HepG2 (cell line): ENCODE results near the gene CNOT1. TPM values are rescaled to one million over a fixed set of nuclear protein-coding genes. Genes with fewer than 3 reads are reported as not detected.

Experiments used
- ARHGAP35 ChIP-seq: sonication (generic); formaldehyde crosslinking; IDR thresholded peaks from 2 replicates; pipeline ENCODE4 v1.9.0; 2022; ENCODE audit warnings: mild to moderate bottlenecking, inconsistent platforms, moderate library complexity, missing genetic modification reagents, borderline replicate concordance
- ATF1 ChIP-seq: IDR thresholded peaks from 2 replicates; pipeline ENCODE4 v1.6.1; 2016; ENCODE audit warnings: mild to moderate bottlenecking, control low read depth
- CBX1 ChIP-seq: IDR thresholded peaks from one replicate; pipeline ENCODE4 v1.6.1; 2016; ENCODE audit warnings: antibody characterized with exemption, low read depth
- MYNN ChIP-seq: sonication (generic); formaldehyde crosslinking; IDR thresholded peaks from 2 replicates; pipeline ENCODE4 v1.4.0; 2020; ENCODE audit warnings: mild to moderate bottlenecking, low read depth, missing genetic modification reagents
- NFE2 ChIP-seq: sonication (generic); formaldehyde crosslinking; IDR thresholded peaks from 2 replicates; pipeline ENCODE4 v1.4.0; 2020; ENCODE audit warnings: missing genetic modification reagents
- SMAD3 ChIP-seq: sonication (generic); formaldehyde crosslinking; IDR thresholded peaks from 2 replicates; pipeline ENCODE4 v1.4.0; 2020; ENCODE audit warnings: missing genetic modification reagents
- ZFP1 ChIP-seq: IDR thresholded peaks from 2 replicates; pipeline ENCODE4 v1.6.1; 2016
- ZNF383 ChIP-seq: sonication (generic); formaldehyde crosslinking; IDR thresholded peaks from 2 replicates; pipeline ENCODE4 v1.4.0; 2020; ENCODE audit warnings: missing genetic modification reagents, mild to moderate bottlenecking, borderline replicate concordance
- ZNF577 ChIP-seq: sonication (generic); formaldehyde crosslinking; IDR thresholded peaks from 2 replicates; pipeline ENCODE4 v1.4.0; 2020; ENCODE audit warnings: mild to moderate bottlenecking, low read depth, missing genetic modification reagents, borderline replicate concordance
- ZNF776 ChIP-seq: sonication (generic); formaldehyde crosslinking; IDR thresholded peaks from 2 replicates; pipeline ENCODE4 v1.4.0; 2020; ENCODE audit warnings: mild to moderate bottlenecking, missing genetic modification reagents
- ZNF781 ChIP-seq: sonication (generic); formaldehyde crosslinking; IDR thresholded peaks from 2 replicates; pipeline ENCODE4 v1.5.1; 2020; ENCODE audit warnings: borderline replicate concordance, mild to moderate bottlenecking, missing genetic modification reagents; ENCODE audit errors: not compliant biosample characterization
- ZNF816 ChIP-seq: sonication (generic); formaldehyde crosslinking; IDR thresholded peaks from 2 replicates; pipeline ENCODE4 v1.8.0; 2022; ENCODE audit warnings: missing genetic modification reagents, mild to moderate bottlenecking, borderline replicate concordance
- ZSCAN31 ChIP-seq: sonication (generic); formaldehyde crosslinking; IDR thresholded peaks from 2 replicates; pipeline ENCODE4 v1.5.0; 2020; ENCODE audit warnings: low read depth, mild to moderate bottlenecking, missing genetic modification reagents
- polyA plus RNA-seq, 8 experiments: library from polyadenylated mRNA; depleted of rRNA in 3 of 8; stranded (reverse) in 7 of 8; unstranded in 1 of 8; fragments of >200 nt; fragmentation: Illumina TruSeq in 4 of 8; extraction: Trizol in 4 of 8; gene quantifications; 2 replicates each; pipeline versions ENCODE4 v1.2.1 to v1.2.3, GENCODE V29; 2011 to 2016; ENCODE audit warnings: low read depth in 4 of 8, missing spikeins in 1 of 8, mixed read lengths in 1 of 8; ENCODE audit not compliant: insufficient read depth in 1 of 8
- total RNA-seq, 5 experiments: library from RNA; depleted of rRNA; stranded (reverse); fragments of >200 nt; fragmentation: Illumina TruSeq; extraction: Trizol; gene quantifications; 2 replicates each; pipeline ENCODE4 v1.2.3, GENCODE V29; 2016; ENCODE audit warnings: low read depth in 1 of 5
- TF ChIP-seq, protein P1 (sequence below): sonication (generic); formaldehyde crosslinking; IDR thresholded peaks from 2 replicates; pipeline ENCODE4 v1.5.1; 2020; ENCODE audit warnings: missing genetic modification reagents, mild to moderate bottlenecking, borderline replicate concordance
- TF ChIP-seq, protein P2 (sequence below): sonication (generic); formaldehyde crosslinking; conservative IDR thresholded peaks from 2 replicates; pipeline ENCODE4 v1.5.0; 2020; ENCODE audit warnings: missing genetic modification reagents
- TF ChIP-seq, protein P3 (sequence below): conservative IDR thresholded peaks from 2 replicates; pipeline ENCODE4 v1.6.1; 2018; ENCODE audit warnings: missing genetic modification reagents
- TF ChIP-seq, protein P4 (sequence below), 2 experiments: sonication (generic) in 1 of 2; formaldehyde crosslinking in 1 of 2; IDR thresholded peaks; 2 replicates each; pipeline versions ENCODE4 v1.4.0 to v1.6.1; 2018 to 2020; ENCODE audit warnings: missing genetic modification reagents in 2 of 2, borderline replicate concordance in 1 of 2, low read depth in 1 of 2, mild to moderate bottlenecking in 1 of 2, missing biosample characterization in 1 of 2
- TF ChIP-seq, protein P5 (sequence below): sonication (generic); formaldehyde crosslinking; IDR thresholded peaks from 2 replicates; pipeline ENCODE4 v1.5.1; 2020; ENCODE audit warnings: missing genetic modification reagents, mild to moderate bottlenecking, borderline replicate concordance

The CNOT1 gene
- total and polyA plus RNA-seq, 2 of the 13 experiments (the other 11 are each of a cell fraction or from before 2014, with no cell fraction given) = 188 to 232 TPM

DNA sequence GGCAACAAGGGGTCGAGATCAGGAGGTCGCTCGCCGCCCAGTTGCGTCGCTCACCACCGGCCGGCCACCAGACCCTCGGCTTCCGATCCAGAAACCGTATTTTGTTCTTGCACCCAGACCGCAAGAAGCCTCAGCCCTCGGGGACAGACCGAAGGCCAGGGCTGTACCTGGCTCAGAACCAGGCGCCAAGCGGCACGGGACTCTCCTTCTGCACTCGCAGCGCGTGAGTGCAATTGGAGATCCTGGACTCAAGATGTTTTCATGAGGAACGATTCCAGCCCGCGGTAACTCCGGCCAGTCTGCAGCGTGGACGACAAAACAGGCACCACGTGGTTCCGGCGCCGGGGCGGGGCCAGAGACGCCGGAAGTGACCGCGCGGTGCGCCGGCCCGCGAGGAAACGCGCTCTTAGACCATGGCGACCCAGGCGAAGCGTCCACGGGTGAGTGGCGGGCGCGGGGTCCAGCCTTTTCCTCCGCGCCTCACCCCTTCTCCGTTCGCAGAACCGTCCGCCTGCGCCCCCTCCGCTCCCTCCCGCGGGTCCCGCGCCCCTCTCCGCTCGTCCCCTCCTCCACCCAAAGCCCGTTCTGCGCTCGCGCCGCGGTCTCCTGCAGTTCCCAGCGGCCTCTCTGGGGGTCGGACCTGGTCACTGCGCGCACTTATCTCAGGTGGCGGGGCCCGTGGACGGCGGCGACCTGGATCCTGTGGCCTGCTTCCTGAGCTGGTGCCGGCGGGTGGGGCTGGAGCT, 114.3 kb downstream of the CNOT1 start, which contains the start of gene SETD6 (continued):
- TF ChIP-seq, protein P1, sequence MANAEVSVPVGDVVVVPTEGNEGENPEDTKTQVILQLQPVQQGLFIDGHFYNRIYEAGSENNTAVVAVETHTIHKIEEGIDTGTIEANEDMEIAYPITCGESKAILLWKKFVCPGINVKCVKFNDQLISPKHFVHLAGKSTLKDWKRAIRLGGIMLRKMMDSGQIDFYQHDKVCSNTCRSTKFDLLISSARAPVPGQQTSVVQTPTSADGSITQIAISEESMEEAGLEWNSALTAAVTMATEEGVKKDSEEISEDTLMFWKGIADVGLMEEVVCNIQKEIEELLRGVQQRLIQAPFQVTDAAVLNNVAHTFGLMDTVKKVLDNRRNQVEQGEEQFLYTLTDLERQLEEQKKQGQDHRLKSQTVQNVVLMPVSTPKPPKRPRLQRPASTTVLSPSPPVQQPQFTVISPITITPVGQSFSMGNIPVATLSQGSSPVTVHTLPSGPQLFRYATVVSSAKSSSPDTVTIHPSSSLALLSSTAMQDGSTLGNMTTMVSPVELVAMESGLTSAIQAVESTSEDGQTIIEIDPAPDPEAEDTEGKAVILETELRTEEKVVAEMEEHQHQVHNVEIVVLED (CRISPR knock-in tag) = peak; percentile 95
- TF ChIP-seq ARHGAP35 (peak; percentile 79; the same call in 1 of the 2 replicates), ZNF781 (CRISPR knock-in tag) (peak; percentile 97), ZNF816 (peak; percentile 97), ATF1 (CRISPR knock-in tag) (no peak), CBX1 (peak; percentile 76), SMAD3 (peak; percentile 78; the same call in 1 of the 2 replicates), ZFP1 (CRISPR knock-in tag) (no peak), MYNN (peak; percentile 39; the same call in 1 of the 2 replicates), ZNF776 (CRISPR knock-in tag) (peak; percentile 84; the same call in 1 of the 2 replicates), ZNF383 (peak; percentile 16; the same call in 1 of the 2 replicates), ZNF577 (CRISPR knock-in tag) (0 out of 2 replicates have a peak, but pooled peaks have one; percentile 88), NFE2 (CRISPR knock-in tag) (no peak), ZSCAN31 (CRISPR knock-in tag) (peak; percentile 96)
- TF ChIP-seq, protein P2, sequence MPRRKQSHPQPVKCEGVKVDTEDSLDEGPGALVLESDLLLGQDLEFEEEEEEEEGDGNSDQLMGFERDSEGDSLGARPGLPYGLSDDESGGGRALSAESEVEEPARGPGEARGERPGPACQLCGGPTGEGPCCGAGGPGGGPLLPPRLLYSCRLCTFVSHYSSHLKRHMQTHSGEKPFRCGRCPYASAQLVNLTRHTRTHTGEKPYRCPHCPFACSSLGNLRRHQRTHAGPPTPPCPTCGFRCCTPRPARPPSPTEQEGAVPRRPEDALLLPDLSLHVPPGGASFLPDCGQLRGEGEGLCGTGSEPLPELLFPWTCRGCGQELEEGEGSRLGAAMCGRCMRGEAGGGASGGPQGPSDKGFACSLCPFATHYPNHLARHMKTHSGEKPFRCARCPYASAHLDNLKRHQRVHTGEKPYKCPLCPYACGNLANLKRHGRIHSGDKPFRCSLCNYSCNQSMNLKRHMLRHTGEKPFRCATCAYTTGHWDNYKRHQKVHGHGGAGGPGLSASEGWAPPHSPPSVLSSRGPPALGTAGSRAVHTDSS (CRISPR knock-in tag) = no peak; the same call in 1 of the 2 replicates
- TF ChIP-seq, protein P3, sequence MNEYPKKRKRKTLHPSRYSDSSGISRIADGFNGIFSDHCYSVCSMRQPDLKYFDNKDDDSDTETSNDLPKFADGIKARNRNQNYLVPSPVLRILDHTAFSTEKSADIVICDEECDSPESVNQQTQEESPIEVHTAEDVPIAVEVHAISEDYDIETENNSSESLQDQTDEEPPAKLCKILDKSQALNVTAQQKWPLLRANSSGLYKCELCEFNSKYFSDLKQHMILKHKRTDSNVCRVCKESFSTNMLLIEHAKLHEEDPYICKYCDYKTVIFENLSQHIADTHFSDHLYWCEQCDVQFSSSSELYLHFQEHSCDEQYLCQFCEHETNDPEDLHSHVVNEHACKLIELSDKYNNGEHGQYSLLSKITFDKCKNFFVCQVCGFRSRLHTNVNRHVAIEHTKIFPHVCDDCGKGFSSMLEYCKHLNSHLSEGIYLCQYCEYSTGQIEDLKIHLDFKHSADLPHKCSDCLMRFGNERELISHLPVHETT (CRISPR knock-in tag) = peak; percentile 47; the same call in 1 of the 2 replicates
- TF ChIP-seq, protein P4, sequence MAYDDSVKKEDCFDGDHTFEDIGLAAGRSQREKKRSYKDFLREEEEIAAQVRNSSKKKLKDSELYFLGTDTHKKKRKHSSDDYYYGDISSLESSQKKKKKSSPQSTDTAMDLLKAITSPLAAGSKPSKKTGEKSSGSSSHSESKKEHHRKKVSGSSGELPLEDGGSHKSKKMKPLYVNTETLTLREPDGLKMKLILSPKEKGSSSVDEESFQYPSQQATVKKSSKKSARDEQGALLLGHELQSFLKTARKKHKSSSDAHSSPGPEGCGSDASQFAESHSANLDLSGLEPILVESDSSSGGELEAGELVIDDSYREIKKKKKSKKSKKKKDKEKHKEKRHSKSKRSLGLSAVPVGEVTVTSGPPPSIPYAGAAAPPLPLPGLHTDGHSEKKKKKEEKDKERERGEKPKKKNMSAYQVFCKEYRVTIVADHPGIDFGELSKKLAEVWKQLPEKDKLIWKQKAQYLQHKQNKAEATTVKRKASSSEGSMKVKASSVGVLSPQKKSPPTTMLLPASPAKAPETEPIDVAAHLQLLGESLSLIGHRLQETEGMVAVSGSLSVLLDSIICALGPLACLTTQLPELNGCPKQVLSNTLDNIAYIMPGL (CRISPR knock-in tag; IDR thresholded peaks at IDR 0.05; ENCODE audit: borderline replicate concordance in 1 of 2, low read depth in 1 of 2) = peak; percentile 81 to 94; a peak in 3 of 4 replicates
- TF ChIP-seq, protein P5, sequence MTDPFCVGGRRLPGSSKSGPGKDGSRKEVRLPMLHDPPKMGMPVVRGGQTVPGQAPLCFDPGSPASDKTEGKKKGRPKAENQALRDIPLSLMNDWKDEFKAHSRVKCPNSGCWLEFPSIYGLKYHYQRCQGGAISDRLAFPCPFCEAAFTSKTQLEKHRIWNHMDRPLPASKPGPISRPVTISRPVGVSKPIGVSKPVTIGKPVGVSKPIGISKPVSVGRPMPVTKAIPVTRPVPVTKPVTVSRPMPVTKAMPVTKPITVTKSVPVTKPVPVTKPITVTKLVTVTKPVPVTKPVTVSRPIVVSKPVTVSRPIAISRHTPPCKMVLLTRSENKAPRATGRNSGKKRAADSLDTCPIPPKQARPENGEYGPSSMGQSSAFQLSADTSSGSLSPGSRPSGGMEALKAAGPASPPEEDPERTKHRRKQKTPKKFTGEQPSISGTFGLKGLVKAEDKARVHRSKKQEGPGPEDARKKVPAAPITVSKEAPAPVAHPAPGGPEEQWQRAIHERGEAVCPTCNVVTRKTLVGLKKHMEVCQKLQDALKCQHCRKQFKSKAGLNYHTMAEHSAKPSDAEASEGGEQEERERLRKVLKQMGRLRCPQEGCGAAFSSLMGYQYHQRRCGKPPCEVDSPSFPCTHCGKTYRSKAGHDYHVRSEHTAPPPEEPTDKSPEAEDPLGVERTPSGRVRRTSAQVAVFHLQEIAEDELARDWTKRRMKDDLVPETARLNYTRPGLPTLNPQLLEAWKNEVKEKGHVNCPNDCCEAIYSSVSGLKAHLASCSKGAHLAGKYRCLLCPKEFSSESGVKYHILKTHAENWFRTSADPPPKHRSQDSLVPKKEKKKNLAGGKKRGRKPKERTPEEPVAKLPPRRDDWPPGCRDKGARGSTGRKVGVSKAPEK = 0 out of 2 replicates have a peak, but pooled peaks have one; percentile 43
